Astrocyte (in vitro differentiated cells and primary cell): ENCODE results near the gene RPS28. TPM values are rescaled to one million over a fixed set of nuclear protein-coding genes. Genes with fewer than 3 reads are reported as not detected.

Experiments used
- DNase-seq: peaks from one replicate; pipeline ENCODE4 v3.0.0-alpha.2; 2010; ENCODE audit warnings: low read depth
- FAIRE-seq: peaks from 2 replicates; lab custom pipeline; 2011; peaks lifted over from hg19 to GRCh38; lab: Jason Lieb, UNC
- H2AFZ ChIP-seq: 2 replicates; pipeline ENCODE4 v1.6.0; 2012; ENCODE audit warnings: low read depth, low read length, inconsistent platforms
- H3K27ac ChIP-seq: 2 replicates; pipeline ENCODE4 v1.5.1; 2011; ENCODE audit warnings: low read depth, low read length, inconsistent platforms
- H3K27me3 ChIP-seq: 2 replicates; pipeline ENCODE4 v1.6.0; 2011; ENCODE audit warnings: low read length, inconsistent platforms; ENCODE audit not compliant: insufficient read depth
- H3K36me3 ChIP-seq: 2 replicates; pipeline ENCODE4 v1.5.1; 2011; ENCODE audit warnings: low read length, inconsistent platforms; ENCODE audit not compliant: insufficient read depth
- H3K4me1 ChIP-seq: 2 replicates; pipeline ENCODE4 v1.5.1; 2011; ENCODE audit warnings: low read length, inconsistent platforms; ENCODE audit not compliant: insufficient read depth
- H3K4me2 ChIP-seq: 2 replicates; pipeline ENCODE4 v1.6.0; 2012; ENCODE audit warnings: low read length, inconsistent platforms
- H3K4me3 ChIP-seq: 2 replicates; pipeline ENCODE4 v1.5.1; 2011; ENCODE audit warnings: low read depth, mild to moderate bottlenecking, low read length, inconsistent platforms; ENCODE audit not compliant: insufficient read depth
- H3K79me2 ChIP-seq: 2 replicates; pipeline ENCODE4 v1.6.0; 2012; ENCODE audit warnings: mild to moderate bottlenecking, low read length, inconsistent platforms; ENCODE audit not compliant: insufficient read depth
- H3K9ac ChIP-seq: 2 replicates; pipeline ENCODE4 v1.6.0; 2012; ENCODE audit warnings: mild to moderate bottlenecking, low read length, inconsistent platforms
- H3K9me3 ChIP-seq: 2 replicates; pipeline ENCODE4 v1.5.1; 2012; ENCODE audit warnings: low read depth, mild to moderate bottlenecking, low read length, inconsistent platforms; ENCODE audit not compliant: insufficient read depth
- H4K20me1 ChIP-seq: 2 replicates; pipeline ENCODE4 v1.6.0; 2012; ENCODE audit warnings: low read length, inconsistent platforms; ENCODE audit not compliant: insufficient read depth
- H3K27ac Mint-ChIP-seq: one replicate; pipeline ENCODE4 v1.8.0; 2021; ENCODE audit warnings: mild to moderate bottlenecking, mixed read lengths; ENCODE audit not compliant: unreplicated experiment
- H3K27me3 Mint-ChIP-seq: one replicate; pipeline ENCODE4 v1.8.0; 2021; ENCODE audit warnings: low read depth, mixed read lengths; ENCODE audit not compliant: unreplicated experiment
- H3K36me3 Mint-ChIP-seq: one replicate; pipeline ENCODE4 v1.8.0; 2021; ENCODE audit warnings: low read depth, mixed read lengths; ENCODE audit not compliant: unreplicated experiment
- H3K4me1 Mint-ChIP-seq: one replicate; pipeline ENCODE4 v1.8.0; 2021; ENCODE audit warnings: low read depth, mixed read lengths; ENCODE audit not compliant: unreplicated experiment
- H3K4me3 Mint-ChIP-seq: one replicate; pipeline ENCODE4 v1.8.0; 2021; ENCODE audit warnings: mild to moderate bottlenecking, moderate library complexity, mixed read lengths; ENCODE audit not compliant: unreplicated experiment
- H3K9me3 Mint-ChIP-seq: one replicate; pipeline ENCODE4 v1.8.0; 2021; ENCODE audit warnings: mild to moderate bottlenecking, mixed read lengths; ENCODE audit not compliant: unreplicated experiment
- EZH2 ChIP-seq: IDR thresholded peaks from 2 replicates; pipeline ENCODE4 v1.6.1; 2012; ENCODE audit warnings: mild to moderate bottlenecking, low read length, inconsistent platforms; ENCODE audit not compliant: insufficient read depth
- total RNA-seq: library from RNA; stranded (reverse); gene quantifications from 2 replicates; pipeline ENCODE4 v1.2.1, GENCODE V29; 2021
- TF ChIP-seq, protein P1 (sequence below): IDR thresholded peaks from 2 replicates; pipeline ENCODE4 v1.5.1; 2011; ENCODE audit warnings: low read depth, mild to moderate bottlenecking, inconsistent platforms, low read length, moderate library complexity; ENCODE audit not compliant: insufficient read depth

Gene RPS28
- total RNA-seq, 1 donor from 2014 or later, result 1,198 TPM

DNA sequence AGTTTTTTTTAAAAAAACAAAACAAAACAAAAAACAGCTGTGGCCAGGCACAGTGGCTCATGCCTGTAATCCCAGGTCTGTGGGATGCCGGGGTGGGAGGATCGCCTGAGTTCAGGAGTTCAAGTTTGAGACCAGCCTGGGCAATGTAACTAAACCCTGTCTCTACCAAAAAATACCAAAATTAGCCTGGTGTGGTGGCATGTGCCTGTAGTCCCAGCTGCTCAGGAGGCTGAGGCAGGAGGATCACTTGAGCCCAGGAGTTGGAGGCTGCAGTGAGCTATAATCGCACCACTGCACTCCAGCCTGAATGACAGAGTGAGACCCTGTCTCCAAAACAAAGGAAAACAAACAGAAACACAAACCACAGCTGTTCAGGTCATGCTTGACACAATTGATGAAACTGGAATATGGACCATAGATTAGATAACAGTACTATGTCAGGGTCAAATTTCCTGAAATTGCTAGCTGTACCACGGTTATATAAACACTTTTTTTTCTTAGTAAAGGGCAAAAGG lies 35.8 kb downstream of the RPS28 start:
- peaks cover 30% of the 10 kb centered on the region for H3K4me1 ChIP-seq
- H3K9me3 Mint-ChIP-seq, result peaks cover 3% of the 10 kb centered on the region
- no peaks in the 10 kb centered on the region for H3K79me2 ChIP-seq
- H3K27ac Mint-ChIP-seq, result peak overlapping the region; percentile 34
- TF ChIP-seq, protein P1, sequence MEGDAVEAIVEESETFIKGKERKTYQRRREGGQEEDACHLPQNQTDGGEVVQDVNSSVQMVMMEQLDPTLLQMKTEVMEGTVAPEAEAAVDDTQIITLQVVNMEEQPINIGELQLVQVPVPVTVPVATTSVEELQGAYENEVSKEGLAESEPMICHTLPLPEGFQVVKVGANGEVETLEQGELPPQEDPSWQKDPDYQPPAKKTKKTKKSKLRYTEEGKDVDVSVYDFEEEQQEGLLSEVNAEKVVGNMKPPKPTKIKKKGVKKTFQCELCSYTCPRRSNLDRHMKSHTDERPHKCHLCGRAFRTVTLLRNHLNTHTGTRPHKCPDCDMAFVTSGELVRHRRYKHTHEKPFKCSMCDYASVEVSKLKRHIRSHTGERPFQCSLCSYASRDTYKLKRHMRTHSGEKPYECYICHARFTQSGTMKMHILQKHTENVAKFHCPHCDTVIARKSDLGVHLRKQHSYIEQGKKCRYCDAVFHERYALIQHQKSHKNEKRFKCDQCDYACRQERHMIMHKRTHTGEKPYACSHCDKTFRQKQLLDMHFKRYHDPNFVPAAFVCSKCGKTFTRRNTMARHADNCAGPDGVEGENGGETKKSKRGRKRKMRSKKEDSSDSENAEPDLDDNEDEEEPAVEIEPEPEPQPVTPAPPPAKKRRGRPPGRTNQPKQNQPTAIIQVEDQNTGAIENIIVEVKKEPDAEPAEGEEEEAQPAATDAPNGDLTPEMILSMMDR, result no peak
- TF ChIP-seq EZH2, result no peak
- H4K20me1 ChIP-seq, result no peaks in the 10 kb centered on the region
- DNase-seq, result peak; percentile 27
- no peaks in the 10 kb centered on the region for H3K27me3 ChIP-seq
- H3K9me3 ChIP-seq, result no peaks in the 10 kb centered on the region
- FAIRE-seq, result no peak
- H3K27ac ChIP-seq, result no peak overlapping the region
- no peak overlapping the region for H3K9ac ChIP-seq
- H3K4me2 ChIP-seq, result no peak overlapping the region
- peaks cover 21% of the 10 kb centered on the region for H3K4me1 Mint-ChIP-seq
- no peaks in the 10 kb centered on the region for H3K36me3 Mint-ChIP-seq
- H3K36me3 ChIP-seq, result no peaks in the 10 kb centered on the region
- no peak overlapping the region for H2AFZ ChIP-seq
- H3K4me3 ChIP-seq, result no peak overlapping the region
- no peak overlapping the region for H3K4me3 Mint-ChIP-seq
- H3K27me3 Mint-ChIP-seq, result no peaks in the 10 kb centered on the region

DNA sequence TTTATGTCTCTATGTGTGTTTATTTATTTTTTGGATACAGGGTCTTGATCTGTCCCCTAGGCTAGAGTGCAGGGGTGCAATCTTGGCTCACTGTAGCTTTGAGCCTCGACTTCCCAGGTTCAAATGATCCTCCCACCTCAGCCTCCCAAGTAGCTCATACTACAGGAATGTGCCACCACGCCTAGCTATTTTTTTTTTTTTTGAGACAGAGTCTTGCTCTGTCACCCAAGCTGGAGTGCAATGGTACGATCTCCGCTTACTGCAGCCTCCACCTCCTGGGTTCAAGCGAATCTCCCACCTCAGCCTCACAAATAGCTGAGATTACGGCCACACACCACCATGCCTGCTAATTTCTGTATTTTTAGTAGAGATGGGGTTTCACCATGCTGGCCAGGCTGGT lies 37.7 kb downstream of the RPS28 start:
- no peaks in the 10 kb centered on the region for H3K27me3 ChIP-seq
- H3K4me2 ChIP-seq, result no peak overlapping the region
- Mint-ChIP-seq H3K27ac (no peak overlapping the region), H3K4me3 (no peak overlapping the region), H3K9me3 (peaks cover 3% of the 10 kb centered on the region), H3K27me3 (no peaks in the 10 kb centered on the region), H3K36me3 (no peaks in the 10 kb centered on the region), H3K4me1 (peaks cover 28% of the 10 kb centered on the region)
- no peak for DNase-seq
- H4K20me1 ChIP-seq, result no peaks in the 10 kb centered on the region
- no peaks in the 10 kb centered on the region for H3K9me3 ChIP-seq
- TF ChIP-seq EZH2, result no peak
- TF ChIP-seq, protein P1, result no peak
- H3K4me3 ChIP-seq, result no peak overlapping the region
- peaks cover 37% of the 10 kb centered on the region for H3K4me1 ChIP-seq
- H3K79me2 ChIP-seq, result no peaks in the 10 kb centered on the region
- FAIRE-seq, result no peak
- no peak overlapping the region for H2AFZ ChIP-seq
- no peaks in the 10 kb centered on the region for H3K36me3 ChIP-seq
- H3K27ac ChIP-seq, result no peak overlapping the region
- H3K9ac ChIP-seq, result no peak overlapping the region

DNA sequence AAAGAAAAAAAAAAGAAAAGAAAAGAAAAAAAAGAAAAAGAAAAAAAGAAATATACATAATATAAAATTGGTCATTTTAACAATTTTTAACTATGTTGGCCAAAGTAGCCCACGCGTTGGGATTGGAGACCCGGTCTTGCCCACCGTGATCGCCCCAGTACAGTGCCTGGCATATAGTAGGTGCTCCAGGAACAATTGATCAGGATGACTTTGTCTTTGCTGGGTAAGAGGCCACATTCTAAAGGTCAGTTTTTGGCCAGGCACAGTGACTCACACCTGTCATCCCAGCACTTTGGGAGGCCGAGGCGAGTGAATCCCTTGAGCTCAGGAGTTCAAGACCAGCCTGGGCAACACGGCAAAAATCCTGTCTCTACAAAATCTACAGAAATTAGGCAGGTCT lies 38.9 kb downstream of the RPS28 start:
- no peaks in the 10 kb centered on the region for H4K20me1 ChIP-seq
- H3K9me3 ChIP-seq, result no peaks in the 10 kb centered on the region
- no peak overlapping the region for H3K9ac ChIP-seq
- H3K36me3 ChIP-seq, result no peaks in the 10 kb centered on the region
- peaks cover 3% of the 10 kb centered on the region for H3K9me3 Mint-ChIP-seq
- no peaks in the 10 kb centered on the region for H3K27me3 Mint-ChIP-seq
- FAIRE-seq (no peak), DNase-seq (no peak)
- H3K4me1 Mint-ChIP-seq, result peaks cover 26% of the 10 kb centered on the region
- H3K4me1 ChIP-seq, result peaks cover 37% of the 10 kb centered on the region
- H3K36me3 Mint-ChIP-seq, result no peaks in the 10 kb centered on the region
- no peak overlapping the region for H3K27ac Mint-ChIP-seq
- H3K4me3 ChIP-seq, result no peak overlapping the region
- H2AFZ ChIP-seq, result no peak overlapping the region
- no peak overlapping the region for H3K27ac ChIP-seq
- H3K4me3 Mint-ChIP-seq, result no peak overlapping the region
- H3K79me2 ChIP-seq, result no peaks in the 10 kb centered on the region
- no peaks in the 10 kb centered on the region for H3K27me3 ChIP-seq
- H3K4me2 ChIP-seq, result no peak overlapping the region
- no peak for TF ChIP-seq EZH2
- TF ChIP-seq, protein P1, result no peak
